ENCODE measurements around the gene KCNQ1. TPM values are rescaled to one million over a fixed set of nuclear protein-coding genes. Genes with fewer than 3 reads are reported as not detected.

The KCNQ1 gene
- total RNA-seq, 1 experiment from 2014 or later = not detected

DNA sequence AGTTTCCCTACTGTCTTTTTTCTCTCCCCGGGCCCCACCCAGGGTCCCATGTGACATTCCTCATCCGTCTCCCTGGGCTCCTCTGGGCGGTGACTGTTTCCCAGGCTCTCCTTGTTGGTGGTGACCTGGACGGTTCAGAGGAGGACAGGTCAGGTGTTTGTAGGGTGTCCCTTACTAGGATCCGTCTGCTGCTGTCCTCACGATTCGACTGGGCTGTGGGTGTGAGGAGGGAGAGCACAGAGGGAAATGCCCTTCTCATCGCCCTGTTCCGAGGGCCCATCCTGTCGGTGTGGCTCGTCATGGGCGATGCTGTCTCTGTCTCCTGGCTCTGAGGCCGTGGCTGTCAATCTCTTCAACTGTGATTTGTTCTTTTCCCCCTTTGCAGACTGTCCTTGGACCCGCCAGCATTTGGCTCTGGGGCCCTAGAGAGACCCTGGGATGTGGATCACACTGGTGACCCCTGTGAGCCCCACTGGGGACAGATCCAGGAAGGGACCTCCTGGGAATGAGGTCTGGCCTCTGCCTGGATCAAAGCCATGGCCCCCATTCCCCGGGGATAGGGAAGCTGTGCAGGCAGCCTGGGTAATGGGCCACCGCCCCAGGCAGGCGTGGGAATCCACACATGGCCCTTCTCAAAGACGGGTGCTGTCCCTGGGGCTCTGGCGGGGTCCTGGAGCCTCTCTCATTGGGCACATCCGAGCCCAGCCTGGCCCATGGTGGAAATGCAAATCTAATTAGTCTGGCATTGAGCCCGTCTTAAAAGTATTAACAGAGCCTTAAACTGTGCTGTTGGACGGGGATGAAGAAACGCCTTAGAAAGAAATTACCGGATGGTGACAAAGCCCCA, 301.8 kb downstream of the KCNQ1 start:
- TF ChIP-seq EZH2 (IDR thresholded peaks at IDR 0.05; ENCODE audit: low read depth) = no peak
- TF ChIP-seq, protein P1, sequence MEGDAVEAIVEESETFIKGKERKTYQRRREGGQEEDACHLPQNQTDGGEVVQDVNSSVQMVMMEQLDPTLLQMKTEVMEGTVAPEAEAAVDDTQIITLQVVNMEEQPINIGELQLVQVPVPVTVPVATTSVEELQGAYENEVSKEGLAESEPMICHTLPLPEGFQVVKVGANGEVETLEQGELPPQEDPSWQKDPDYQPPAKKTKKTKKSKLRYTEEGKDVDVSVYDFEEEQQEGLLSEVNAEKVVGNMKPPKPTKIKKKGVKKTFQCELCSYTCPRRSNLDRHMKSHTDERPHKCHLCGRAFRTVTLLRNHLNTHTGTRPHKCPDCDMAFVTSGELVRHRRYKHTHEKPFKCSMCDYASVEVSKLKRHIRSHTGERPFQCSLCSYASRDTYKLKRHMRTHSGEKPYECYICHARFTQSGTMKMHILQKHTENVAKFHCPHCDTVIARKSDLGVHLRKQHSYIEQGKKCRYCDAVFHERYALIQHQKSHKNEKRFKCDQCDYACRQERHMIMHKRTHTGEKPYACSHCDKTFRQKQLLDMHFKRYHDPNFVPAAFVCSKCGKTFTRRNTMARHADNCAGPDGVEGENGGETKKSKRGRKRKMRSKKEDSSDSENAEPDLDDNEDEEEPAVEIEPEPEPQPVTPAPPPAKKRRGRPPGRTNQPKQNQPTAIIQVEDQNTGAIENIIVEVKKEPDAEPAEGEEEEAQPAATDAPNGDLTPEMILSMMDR (conservative IDR thresholded peaks at IDR 0.05) = no peak
- H3K9me2 ChIP-seq (ENCODE audit: insufficient read depth) = no peaks in the 10 kb centered on the region
- H3K4me3 ChIP-seq = no peak overlapping the region
- 0 out of 2 replicates have a peak, but pooled peaks cover 8% of the 10 kb centered on the region for H3F3A ChIP-seq (ENCODE audit: insufficient read depth, low read depth)
- H3K27me3 ChIP-seq (ENCODE audit: insufficient read depth, low read depth) = no peaks in the 10 kb centered on the region
- DNase-seq = no peak
- no peak overlapping the region for H3K27ac ChIP-seq
- ChIA-PET CTCF (no interaction called here), POLR2A (ENCODE audit: unreplicated experiment) (no interaction called here)
- no peaks in the 10 kb centered on the region for H3K79me2 ChIP-seq (ENCODE audit: low read depth)
- no peak overlapping the region for H2AFZ ChIP-seq
- H3K36me3 ChIP-seq (ENCODE audit: low read depth) = no peaks in the 10 kb centered on the region
- intact Hi-C loops (cut with micrococcal nuclease; ENCODE audit: unreplicated experiment) = no loop called here
- H3K9me3 ChIP-seq (ENCODE audit: insufficient read depth, low read depth) = no peaks in the 10 kb centered on the region
- peaks cover 12% of the 10 kb centered on the region for H3K4me1 ChIP-seq (replicated peaks; ENCODE audit: insufficient read depth)
- no peak overlapping the region for H3K4me2 ChIP-seq
- BruUV-seq (replicated peaks) = no TSS peak
- no peaks in the 10 kb centered on the region for H4K20me1 ChIP-seq (ENCODE audit: insufficient read depth)

DNA sequence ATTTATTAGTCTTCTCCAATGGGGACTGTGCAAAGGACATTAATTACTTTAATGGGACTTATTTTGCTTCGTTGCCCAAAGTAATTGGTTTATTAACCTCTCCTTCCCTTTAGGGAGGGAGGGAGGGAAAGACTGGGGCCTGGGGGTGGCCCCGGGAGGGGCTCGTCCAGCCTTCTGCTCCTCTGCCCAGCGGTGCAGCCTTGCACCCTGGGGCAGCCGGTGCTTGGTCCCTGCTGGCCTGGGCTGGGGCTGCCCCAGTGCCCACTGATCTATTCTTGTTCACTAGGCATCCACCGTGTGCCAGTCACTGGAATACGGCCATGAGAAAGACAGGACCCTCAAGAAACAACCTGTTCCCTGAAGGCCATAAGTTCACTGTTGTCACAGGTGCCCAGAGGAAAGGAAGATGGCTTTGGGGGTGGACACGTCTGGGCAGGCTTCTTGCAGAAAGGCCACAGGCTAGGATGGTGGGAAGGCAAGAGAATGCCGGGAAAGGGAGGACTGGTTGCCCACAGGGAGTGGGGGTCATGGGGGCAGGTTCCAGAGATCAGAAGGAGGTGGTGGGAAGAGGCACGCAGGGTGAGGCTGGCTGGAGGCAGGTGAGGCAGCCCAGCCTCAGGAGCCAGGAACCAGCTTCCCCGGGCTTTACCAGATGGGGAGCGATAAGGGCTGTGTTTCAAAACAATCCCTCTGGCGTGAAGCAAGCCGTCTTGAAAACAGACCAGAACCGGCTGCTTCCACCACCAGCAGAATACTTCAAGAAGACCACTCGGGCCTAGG, 302.6 kb downstream of the KCNQ1 start:
- no peaks in the 10 kb centered on the region for H3K79me2 ChIP-seq (ENCODE audit: low read depth)
- no peak overlapping the region for H3K27ac ChIP-seq
- no peaks in the 10 kb centered on the region for H4K20me1 ChIP-seq (ENCODE audit: insufficient read depth)
- no TSS peak for BruUV-seq (replicated peaks)
- peaks cover 4% of the 10 kb centered on the region for H3K4me1 ChIP-seq (replicated peaks; ENCODE audit: insufficient read depth)
- H3F3A ChIP-seq (ENCODE audit: insufficient read depth, low read depth) = no peaks in the 10 kb centered on the region
- no peaks in the 10 kb centered on the region for H3K27me3 ChIP-seq (ENCODE audit: insufficient read depth, low read depth)
- H3K4me3 ChIP-seq = no peak overlapping the region
- TF ChIP-seq EZH2 (IDR thresholded peaks at IDR 0.05; ENCODE audit: low read depth) = no peak
- TF ChIP-seq, protein P1 (conservative IDR thresholded peaks at IDR 0.05) = no peak
- ChIA-PET CTCF (no interaction called here), POLR2A (ENCODE audit: unreplicated experiment) (no interaction called here)
- DNase-seq = no peak
- H3K36me3 ChIP-seq (ENCODE audit: low read depth) = no peaks in the 10 kb centered on the region
- H3K4me2 ChIP-seq = no peak overlapping the region
- intact Hi-C loops (cut with micrococcal nuclease; ENCODE audit: unreplicated experiment) = no loop called here
- no peaks in the 10 kb centered on the region for H3K9me3 ChIP-seq (ENCODE audit: insufficient read depth, low read depth)
- no peaks in the 10 kb centered on the region for H3K9me2 ChIP-seq (ENCODE audit: insufficient read depth)
- H2AFZ ChIP-seq = no peak overlapping the region

DNA sequence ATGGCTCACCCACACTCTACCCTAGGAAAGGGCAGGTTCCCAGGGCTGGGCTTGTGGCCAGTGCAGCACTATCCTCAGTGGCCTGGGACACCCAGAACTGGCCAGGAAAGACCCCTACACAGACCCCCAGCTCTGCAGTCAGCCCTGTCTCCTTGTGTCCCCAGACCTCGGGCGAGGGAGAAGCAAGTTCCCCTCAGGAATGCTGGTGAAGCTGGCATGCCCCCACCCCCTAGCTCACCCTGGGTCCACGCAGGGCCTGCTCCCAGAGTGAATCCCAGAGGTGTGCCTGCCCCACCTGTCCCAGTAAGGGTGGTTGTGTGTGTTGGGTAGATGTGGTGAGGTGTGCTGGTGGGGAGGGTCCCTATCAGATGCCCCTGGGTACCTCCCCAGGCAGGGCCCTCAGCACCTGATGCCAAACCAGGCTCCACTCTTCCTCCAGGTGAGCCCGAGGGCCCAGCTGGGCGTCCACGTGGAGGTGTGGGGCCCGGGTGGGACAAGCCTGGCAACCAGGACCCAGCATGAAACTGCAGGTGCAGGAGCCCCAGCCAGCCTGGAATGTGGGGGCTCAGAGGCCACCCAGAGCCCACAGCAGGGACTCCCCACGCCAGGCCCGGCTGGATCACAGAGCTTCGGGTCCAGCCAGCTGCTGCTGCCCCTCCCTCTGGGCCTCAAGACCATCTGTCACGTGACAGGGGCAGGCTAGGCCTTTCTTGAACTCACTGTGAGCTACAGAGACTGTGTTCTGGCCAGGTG, 303.4 kb downstream of the KCNQ1 start:
- Histone ChIP-seq H3F3A (ENCODE audit: insufficient read depth, low read depth) (no peaks in the 10 kb centered on the region), H3K27me3 (ENCODE audit: insufficient read depth, low read depth) (no peaks in the 10 kb centered on the region), H3K9me2 (ENCODE audit: insufficient read depth) (no peaks in the 10 kb centered on the region), H3K4me3 (no peak overlapping the region), H3K36me3 (ENCODE audit: low read depth) (no peaks in the 10 kb centered on the region), H3K4me1 (replicated peaks; ENCODE audit: insufficient read depth) (no peaks in the 10 kb centered on the region), H3K27ac (no peak overlapping the region), H3K4me2 (no peak overlapping the region), H4K20me1 (ENCODE audit: insufficient read depth) (no peaks in the 10 kb centered on the region), H3K79me2 (ENCODE audit: low read depth) (no peaks in the 10 kb centered on the region), H3K9me3 (ENCODE audit: insufficient read depth, low read depth) (no peaks in the 10 kb centered on the region), H2AFZ (no peak overlapping the region)
- TF ChIP-seq EZH2 (IDR thresholded peaks at IDR 0.05; ENCODE audit: low read depth) = no peak
- TF ChIP-seq, protein P1 (conservative IDR thresholded peaks at IDR 0.05) = no peak
- POLR2A ChIA-PET (ENCODE audit: unreplicated experiment) = no interaction called here
- CTCF ChIA-PET = no interaction called here
- intact Hi-C loops (cut with micrococcal nuclease; ENCODE audit: unreplicated experiment) = no loop called here
- no peak for DNase-seq
- no TSS peak for BruUV-seq (replicated peaks)
